HT1080 (cell line): ENCODE measurements around the gene BCL10. TPM values are rescaled to one million over a fixed set of nuclear protein-coding genes. Genes with fewer than 3 reads are reported as not detected.

Source experiments
- DNase-seq: peaks from one replicate; pipeline ENCODE4 v3.0.0-alpha.2; 2015; ENCODE audit warnings: low read depth
- small RNA-seq: library from RNA; depleted of rRNA; stranded (forward); fragments of <200 nt; gene quantifications from one replicate; pipeline ENCODE3, GENCODE V24; 2014
- total RNA-seq: library from RNA; depleted of rRNA; stranded (reverse); fragments of >200 nt; shearing (Covaris generic); gene quantifications from 2 replicates; pipeline ENCODE4 v1.2.3, GENCODE V29; 2014; rRNA removed

Gene BCL10
- total RNA-seq, 1 experiment from 2014 or later, result 20.3 TPM

GRCh38 chr1:85224734-85225623 lies 51.5 kb downstream of the BCL10 start:
- no peak for DNase-seq

- DNase-seq, result no peak
These were observed 52.1 kb downstream of the BCL10 start for GRCh38 chr1:85224295-85224694.

GRCh38 chr1:85223334-85223733 lies 53.1 kb downstream of the BCL10 start:
- no peak for DNase-seq

GRCh38 chr1:85220756-85221201 lies 55.7 kb downstream of the BCL10 start:
- no peak for DNase-seq

DNA sequence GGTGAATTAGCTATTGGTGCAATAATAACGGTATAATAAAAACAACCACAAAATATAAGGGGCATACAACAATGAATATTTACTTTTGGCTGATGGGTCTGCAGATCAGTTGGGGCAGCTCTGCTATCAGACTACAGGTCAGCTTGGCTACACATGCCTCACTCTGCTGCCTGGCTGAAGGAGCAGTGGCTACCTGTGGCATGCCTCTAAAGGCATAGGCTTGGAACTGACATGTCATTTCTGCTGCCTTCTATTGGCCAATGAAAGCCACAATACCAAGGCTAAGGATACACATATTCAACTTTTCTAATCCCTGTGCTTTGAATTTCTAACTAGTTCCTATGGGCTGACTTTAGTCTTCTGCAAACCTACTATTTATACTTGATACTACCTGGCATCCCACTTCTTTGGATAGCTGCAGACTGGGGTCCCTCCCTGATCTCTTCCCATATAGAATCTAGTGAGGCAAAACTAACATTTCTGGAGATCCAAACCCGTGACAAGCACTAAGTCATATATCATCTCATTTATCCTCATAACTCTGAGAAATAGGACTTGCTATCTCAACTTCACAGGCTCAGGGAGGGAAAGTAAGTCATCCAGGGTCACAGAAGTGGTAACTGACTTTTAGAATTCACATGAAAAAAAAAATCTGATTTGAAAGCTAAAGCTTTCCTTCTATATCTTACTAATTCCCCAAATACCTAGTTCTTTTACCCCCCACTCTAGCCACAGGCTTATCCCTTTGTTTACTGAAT lies 56.4 kb downstream of the BCL10 start:
- DNase-seq, result no peak

DNA sequence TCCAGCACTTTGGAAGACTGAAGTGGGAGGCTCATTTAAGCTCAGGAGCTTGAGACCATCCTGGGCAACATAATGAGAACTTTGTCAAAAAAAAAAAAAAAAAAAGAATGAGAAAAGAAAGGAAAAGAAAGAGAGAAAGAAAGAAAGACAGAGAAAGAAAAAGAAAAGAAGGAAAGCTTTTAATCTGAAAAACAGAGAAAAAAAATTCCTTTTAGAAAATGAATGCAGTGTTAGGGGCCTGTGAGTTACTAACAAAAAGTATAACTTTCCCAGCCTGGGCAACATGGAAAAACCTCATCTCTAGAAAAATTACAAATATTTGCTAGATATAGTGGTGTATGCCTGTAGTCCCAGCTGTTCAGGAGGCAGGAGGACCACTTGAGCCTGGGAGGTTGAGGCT lies 59.7 kb downstream of the BCL10 start:
- no peak for DNase-seq

Small RNA genes lying within 50 kb of the gene (small RNA-seq; reads per million reads assigned to genes)
- gene RF00019, result not detected

Other genes starting within 250 kb of the BCL10 start
- gene MCOLN3, start 228.1 kb downstream of the BCL10 start, total RNA-seq, result 3.7 and 4.1 TPM in 2 replicates
- 2.3 and 3.7 TPM in 2 replicates for gene SYDE2, start 75.6 kb downstream of the BCL10 start, total RNA-seq
- 28.9 and 41.9 TPM in 2 replicates for gene C1orf52, start 17.0 kb downstream of the BCL10 start, total RNA-seq
- 74.2 and 94.2 TPM in 2 replicates for gene DDAH1, start 188.5 kb upstream of the BCL10 start, total RNA-seq